Loucy (cell line): ENCODE results near the gene HTRA3.

Experiments
- H2AFZ ChIP-seq: fragments of 200-600 bp; sonication (generic); 2 replicates; pipeline ENCODE4 v1.6.0; 2016; ENCODE audit warnings: antibody characterized with exemption, mild to moderate bottlenecking, low read length, moderate library complexity
- H3F3A ChIP-seq: fragments of 200-600 bp; 2 replicates; pipeline ENCODE4 v1.6.0; 2016; ENCODE audit warnings: antibody characterized with exemption, low read depth, mild to moderate bottlenecking
- H3K27me3 ChIP-seq: fragments of 200-600 bp; sonication (generic); 2 replicates; pipeline ENCODE4 v1.6.1; 2014; ENCODE audit warnings: low read length, mild to moderate bottlenecking; ENCODE audit not compliant: insufficient read depth, poor library complexity, severe bottlenecking
- H3K36me3 ChIP-seq: fragments of 200-600 bp; sonication (generic); 2 replicates; pipeline ENCODE4 v1.6.1; 2016; ENCODE audit warnings: low read length; ENCODE audit not compliant: insufficient read depth
- H3K4me1 ChIP-seq: fragments of 200-600 bp; sonication (generic); 2 replicates; pipeline ENCODE4 v1.5.1; 2014; ENCODE audit warnings: low read length, mild to moderate bottlenecking; ENCODE audit not compliant: insufficient read depth, poor library complexity, severe bottlenecking
- H3K4me2 ChIP-seq: fragments of 200-600 bp; sonication (generic); 2 replicates; pipeline ENCODE4 v1.6.0; 2014; ENCODE audit warnings: antibody characterized with exemption, low read length, low read depth, mild to moderate bottlenecking; ENCODE audit not compliant: poor library complexity, severe bottlenecking
- H3K4me3 ChIP-seq: fragments of 200-600 bp; sonication (generic); 2 replicates; pipeline ENCODE4 v1.5.1; 2014; ENCODE audit warnings: low read length, mild to moderate bottlenecking, mixed read lengths; ENCODE audit not compliant: poor library complexity, severe bottlenecking
- H3K79me2 ChIP-seq: fragments of 200-600 bp; sonication (generic); 2 replicates; pipeline ENCODE4 v1.6.1; 2014; ENCODE audit warnings: low read length; ENCODE audit not compliant: insufficient read depth
- H3K9ac ChIP-seq: fragments of 200-600 bp; sonication (generic); 2 replicates; pipeline ENCODE4 v1.6.0; 2014; ENCODE audit warnings: mild to moderate bottlenecking, low read depth, low read length, moderate library complexity; ENCODE audit not compliant: poor library complexity, severe bottlenecking
- H3K9me2 ChIP-seq: fragments of 200-600 bp; sonication (generic); replicated peaks from 2 replicates; pipeline ENCODE4 v1.6.1; 2016; ENCODE audit warnings: low read depth, low read length, mixed read lengths
- H3K9me3 ChIP-seq: fragments of 200-600 bp; sonication (generic); 2 replicates; pipeline ENCODE4 v1.6.1; 2014; ENCODE audit warnings: mild to moderate bottlenecking, antibody characterized with exemption, low read length, low read depth; ENCODE audit not compliant: insufficient read depth
- H4K20me1 ChIP-seq: fragments of 200-600 bp; sonication (generic); 2 replicates; pipeline ENCODE4 v1.6.0; 2014; ENCODE audit warnings: antibody characterized with exemption, low read length, mild to moderate bottlenecking; ENCODE audit not compliant: insufficient read depth, poor library complexity, severe bottlenecking
- EZH2phosphoT487 ChIP-seq: fragments of 200-600 bp; IDR thresholded peaks from 2 replicates; pipeline ENCODE4 v1.6.1; 2018; ENCODE audit warnings: antibody characterized with exemption, mild to moderate bottlenecking, moderate library complexity, borderline replicate concordance
- TF ChIP-seq, protein P1 (sequence below): fragments of 200-600 bp; sonication (generic); conservative IDR thresholded peaks from 2 replicates; pipeline ENCODE4 v1.5.1; 2014; ENCODE audit warnings: mild to moderate bottlenecking, antibody characterized with exemption, low read length

Gene HTRA3

DNA sequence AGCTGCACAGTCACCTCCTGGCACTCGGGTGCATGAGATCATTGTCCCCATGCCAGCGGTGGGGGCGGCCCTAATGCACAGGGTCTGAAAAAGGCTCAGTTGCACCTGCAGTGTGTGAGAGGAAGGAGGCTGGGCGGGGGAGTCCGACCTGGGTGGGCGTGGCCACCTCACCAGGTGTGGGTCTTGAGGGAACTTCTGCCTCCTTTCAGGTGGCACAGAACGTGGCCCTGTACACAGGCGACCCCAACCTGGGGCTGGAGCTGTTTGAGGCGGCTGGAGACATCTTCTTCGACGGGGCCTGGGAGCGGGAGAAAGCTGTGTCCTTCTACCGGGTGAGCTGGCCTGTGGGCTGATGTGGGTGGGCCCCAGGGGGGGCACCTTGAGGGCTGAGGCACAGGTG is 34.3 kb upstream of the HTRA3 start:
- H3K4me2 ChIP-seq = no peak overlapping the region
- H3K9me2 ChIP-seq = no peaks in the 10 kb centered on the region
- H3K27me3 ChIP-seq = no peaks in the 10 kb centered on the region
- peaks cover 36% of the 10 kb centered on the region; the same call in 1 of the 2 replicates for H3K36me3 ChIP-seq
- no peaks in the 10 kb centered on the region for H3F3A ChIP-seq
- no peak overlapping the region for H3K4me3 ChIP-seq
- H3K9ac ChIP-seq = no peak overlapping the region
- TF ChIP-seq EZH2phosphoT487 = no peak
- TF ChIP-seq, protein P1, sequence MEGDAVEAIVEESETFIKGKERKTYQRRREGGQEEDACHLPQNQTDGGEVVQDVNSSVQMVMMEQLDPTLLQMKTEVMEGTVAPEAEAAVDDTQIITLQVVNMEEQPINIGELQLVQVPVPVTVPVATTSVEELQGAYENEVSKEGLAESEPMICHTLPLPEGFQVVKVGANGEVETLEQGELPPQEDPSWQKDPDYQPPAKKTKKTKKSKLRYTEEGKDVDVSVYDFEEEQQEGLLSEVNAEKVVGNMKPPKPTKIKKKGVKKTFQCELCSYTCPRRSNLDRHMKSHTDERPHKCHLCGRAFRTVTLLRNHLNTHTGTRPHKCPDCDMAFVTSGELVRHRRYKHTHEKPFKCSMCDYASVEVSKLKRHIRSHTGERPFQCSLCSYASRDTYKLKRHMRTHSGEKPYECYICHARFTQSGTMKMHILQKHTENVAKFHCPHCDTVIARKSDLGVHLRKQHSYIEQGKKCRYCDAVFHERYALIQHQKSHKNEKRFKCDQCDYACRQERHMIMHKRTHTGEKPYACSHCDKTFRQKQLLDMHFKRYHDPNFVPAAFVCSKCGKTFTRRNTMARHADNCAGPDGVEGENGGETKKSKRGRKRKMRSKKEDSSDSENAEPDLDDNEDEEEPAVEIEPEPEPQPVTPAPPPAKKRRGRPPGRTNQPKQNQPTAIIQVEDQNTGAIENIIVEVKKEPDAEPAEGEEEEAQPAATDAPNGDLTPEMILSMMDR = no peak
- no peaks in the 10 kb centered on the region for H3K9me3 ChIP-seq
- H4K20me1 ChIP-seq = no peaks in the 10 kb centered on the region
- no peak overlapping the region for H2AFZ ChIP-seq
- no peaks in the 10 kb centered on the region for H3K4me1 ChIP-seq
- no peaks in the 10 kb centered on the region for H3K79me2 ChIP-seq

GRCh38 chr4:8235686-8236085 is 33.9 kb upstream of the HTRA3 start:
- no peaks in the 10 kb centered on the region for H3K9me2 ChIP-seq
- no peak overlapping the region for H3K4me2 ChIP-seq
- peaks cover 36% of the 10 kb centered on the region; the same call in 1 of the 2 replicates for H3K36me3 ChIP-seq
- no peak overlapping the region for H2AFZ ChIP-seq
- H3F3A ChIP-seq = no peaks in the 10 kb centered on the region
- H4K20me1 ChIP-seq = no peaks in the 10 kb centered on the region
- no peaks in the 10 kb centered on the region for H3K9me3 ChIP-seq
- no peak overlapping the region for H3K9ac ChIP-seq
- H3K4me1 ChIP-seq = no peaks in the 10 kb centered on the region
- no peak for TF ChIP-seq EZH2phosphoT487
- TF ChIP-seq, protein P1 = no peak
- H3K27me3 ChIP-seq = no peaks in the 10 kb centered on the region
- H3K79me2 ChIP-seq = no peaks in the 10 kb centered on the region
- H3K4me3 ChIP-seq = no peak overlapping the region

GRCh38 chr4:8236106-8236919 is 33.2 kb upstream of the HTRA3 start:
- H3K4me3 ChIP-seq = no peak overlapping the region
- H3K4me2 ChIP-seq = no peak overlapping the region
- no peaks in the 10 kb centered on the region for H3F3A ChIP-seq
- H3K9me3 ChIP-seq = no peaks in the 10 kb centered on the region
- H3K9ac ChIP-seq = no peak overlapping the region
- TF ChIP-seq, protein P1 = no peak
- TF ChIP-seq EZH2phosphoT487 = no peak
- H2AFZ ChIP-seq = no peak overlapping the region
- peaks cover 39% of the 10 kb centered on the region; the same call in 1 of the 2 replicates for H3K36me3 ChIP-seq
- no peaks in the 10 kb centered on the region for H4K20me1 ChIP-seq
- H3K9me2 ChIP-seq = no peaks in the 10 kb centered on the region
- no peaks in the 10 kb centered on the region for H3K4me1 ChIP-seq
- no peaks in the 10 kb centered on the region for H3K79me2 ChIP-seq
- no peaks in the 10 kb centered on the region for H3K27me3 ChIP-seq
